Epithelial cell of proximal tubule (primary cell): ENCODE data around the gene SUCLG1. TPM values are rescaled to one million over a fixed set of nuclear protein-coding genes. Genes with fewer than 3 reads are reported as not detected.
"Not testable (repeated sequence)": the region's sequence is repeated elsewhere in the genome, so short reads cannot be mapped to it uniquely, and the experiment has no call there.

ENCODE experiments used
- DNase-seq: peaks from one replicate; pipeline ENCODE4 v3.0.0-alpha.2; 2011; ENCODE audit warnings: low read depth
- H3K4me3 ChIP-seq: 2 replicates; pipeline ENCODE4 v1.5.1; 2011; ENCODE audit warnings: low read depth, mild to moderate bottlenecking, low read length
- CTCF ChIP-seq: conservative IDR thresholded peaks from 2 replicates; pipeline ENCODE4 v1.5.1; 2012; ENCODE audit warnings: low read depth, mild to moderate bottlenecking, low read length
- total RNA-seq: library from RNA; depleted of rRNA; stranded (reverse); fragments of >200 nt; gene quantifications from 2 replicates; pipeline ENCODE4 v1.2.3, GENCODE V29; 2015

The SUCLG1 gene
- total RNA-seq, 1 donor from 2014 or later: 52.6 TPM

GRCh38 chr2:84482603-84483002 lies 23.5 kb upstream of the SUCLG1 start:
- no peak for DNase-seq
- no peak for TF ChIP-seq CTCF
- H3K4me3 ChIP-seq: no peak overlapping the region

- no peak for TF ChIP-seq CTCF
- no peak for DNase-seq
- no peak overlapping the region for H3K4me3 ChIP-seq
Observed at GRCh38 chr2:84481702-84482101, 22.6 kb upstream of the SUCLG1 start.

GRCh38 chr2:84478867-84479266 lies 19.8 kb upstream of the SUCLG1 start:
- no peak for DNase-seq
- no peak for TF ChIP-seq CTCF
- no peak overlapping the region for H3K4me3 ChIP-seq

- no peak overlapping the region for H3K4me3 ChIP-seq
- TF ChIP-seq CTCF: no peak
- DNase-seq: no peak
Observed at GRCh38 chr2:84477886-84478285, 18.8 kb upstream of the SUCLG1 start.

GRCh38 chr2:84474176-84474575 lies 15.1 kb upstream of the SUCLG1 start:
- no peak overlapping the region for H3K4me3 ChIP-seq
- no peak for DNase-seq
- no peak for TF ChIP-seq CTCF

GRCh38 chr2:84472856-84473565 lies 13.9 kb upstream of the SUCLG1 start:
- no peak for DNase-seq
- no peak for TF ChIP-seq CTCF

GRCh38 chr2:84472423-84472822 lies 13.3 kb upstream of the SUCLG1 start:
- H3K4me3 ChIP-seq, DNase-seq: not testable (repeated sequence)

More at GRCh38 chr2:84472856-84473565, 13.9 kb upstream of the SUCLG1 start:
- no peak overlapping the region for H3K4me3 ChIP-seq

GRCh38 chr2:84467389-84467788 lies 8.3 kb upstream of the SUCLG1 start:
- no peak for DNase-seq

More at GRCh38 chr2:84467389-84467788, 8.3 kb upstream of the SUCLG1 start:
- no peak for TF ChIP-seq CTCF
- no peak overlapping the region for H3K4me3 ChIP-seq
